ENCODE data around the gene ZNHIT3.

GRCh38 chr17:36507266-36507665, 20.8 kb downstream of the ZNHIT3 start:
- TF ChIP-seq CTCF (IDR thresholded peaks at IDR 0.05) (no peak), POLR2A (IDR thresholded peaks at IDR 0.05) (no peak)

Data from testis (tissue), 2 donors.